A549 (cell line): Measurements from ENCODE around the gene NSUN3. TPM values are rescaled to one million over a fixed set of nuclear protein-coding genes. Genes with fewer than 3 reads are reported as not detected.
A peak's percentile ranks its signal among the peaks of the same experiment; 100 is the strongest.

Source experiments
- ATAC-seq, 2 experiments: fragments of 200-7000 bp in 1 of 2; fragments of >200 bp in 1 of 2; cut with Nextera tagmentation in 1 of 2; cut with Tn5 transposase in 1 of 2; 3 replicates each; pipeline versions ENCODE4 v1.8.0 to v1.9.1; 2018 to 2020; ENCODE audit warnings: mild to moderate bottlenecking in 1 of 2, moderate library complexity in 1 of 2
- CTCF ChIA-PET: fragments of 300-600 bp; sonication (Branson Sonifier 250); formaldehyde crosslinking; extraction: SDS; loops from one replicate; lab custom pipeline; 2021; ENCODE audit warnings: antibody characterized with exemption, inconsistent platforms; lab: Yijun Ruan, JAX
- POLR2A ChIA-PET: fragments of 350-600 bp; formaldehyde crosslinking; extraction: SDS; loops from one replicate; lab custom pipeline; 2021; ENCODE audit warnings: antibody characterized with exemption, inconsistent platforms; lab: Yijun Ruan, JAX
- DNase-seq, 2 experiments: peaks; one replicate each; pipeline versions ENCODE4 v3.0.0 to v3.0.0-alpha.2; 2011 to 2016; ENCODE audit warnings: low read depth in 1 of 2, low spot score in 1 of 2
- FAIRE-seq: peaks from 2 replicates; lab custom pipeline; 2011; peaks lifted over from hg19 to GRCh38; lab: Jason Lieb, UNC
- H3K27ac ChIP-seq, 2 experiments: fragments of >200 bp; sonication (Bioruptor Twin); formaldehyde crosslinking; 3 replicates each; pipeline ENCODE4 v1.5.1; 2016 to 2017
- H3K4me1 ChIP-seq: fragments of >200 bp; sonication (Bioruptor Twin); formaldehyde crosslinking; 3 replicates; pipeline ENCODE4 v1.6.1; 2016
- H3K4me2 ChIP-seq: fragments of >200 bp; sonication (Bioruptor Twin); formaldehyde crosslinking; 3 replicates; pipeline ENCODE4 v1.6.1; 2016
- H3K4me3 ChIP-seq: fragments of >200 bp; sonication (Bioruptor Twin); formaldehyde crosslinking; 3 replicates; pipeline ENCODE4 v1.5.1; 2016
- H3K9me3 ChIP-seq: fragments of >200 bp; sonication (Bioruptor Twin); formaldehyde crosslinking; 3 replicates; pipeline ENCODE4 v1.6.1; 2016
- BCL3 ChIP-seq: fragments of >200 bp; sonication (Bioruptor Twin); formaldehyde crosslinking; IDR thresholded peaks from 3 replicates; pipeline ENCODE4 v1.6.1; 2016
- CBX8 ChIP-seq: fragments of 200-600 bp; sonication (generic); IDR thresholded peaks from 2 replicates; pipeline ENCODE4 v1.6.1; 2016
- EHMT2 ChIP-seq: fragments of 200-600 bp; sonication (generic); IDR thresholded peaks from 2 replicates; pipeline ENCODE4 v1.6.1; 2016; ENCODE audit warnings: antibody characterized with exemption, low read depth, mild to moderate bottlenecking, moderate library complexity
- ELK1 ChIP-seq: fragments of 150-350 bp; IDR thresholded peaks from 2 replicates; pipeline ENCODE4 v1.6.1; 2014; ENCODE audit warnings: low read depth, mild to moderate bottlenecking, low read length
- FOSL2 ChIP-seq, 2 experiments: fragments of 450-650 bp in 1 of 2; fragments of >200 bp in 1 of 2; sonication (Bioruptor Twin) in 1 of 2; formaldehyde crosslinking; IDR thresholded peaks; 2 replicates each; pipeline versions ENCODE4 v1.5.0 to v1.6.1; 2016 to 2020; ENCODE audit warnings: mild to moderate bottlenecking in 1 of 2, moderate library complexity in 1 of 2
- FOXS1 ChIP-seq: fragments of 250-450 bp; sonication (Bioruptor Pico); IDR thresholded peaks from 2 replicates; pipeline ENCODE4 v1.5.0; 2020; ENCODE audit warnings: mild to moderate bottlenecking, moderate library complexity
- HDAC2 ChIP-seq: fragments of 200-600 bp; sonication (generic); IDR thresholded peaks from 2 replicates; pipeline ENCODE4 v1.6.1; 2016
- MAFK ChIP-seq: fragments of 450-650 bp; IDR thresholded peaks from 2 replicates; pipeline ENCODE4 v1.6.1; 2014; ENCODE audit not compliant: partially characterized antibody
- MAX ChIP-seq: IDR thresholded peaks from 2 replicates; pipeline ENCODE4 v1.6.1; 2012
- NPAS2 ChIP-seq: fragments of 250-450 bp; sonication (Bioruptor Pico); IDR thresholded peaks from 2 replicates; pipeline ENCODE4 v1.8.0; 2022; ENCODE audit warnings: mild to moderate bottlenecking, moderate library complexity, borderline replicate concordance
- NR3C1 ChIP-seq: fragments of >200 bp; sonication (Bioruptor Twin); formaldehyde crosslinking; IDR thresholded peaks from 3 replicates; pipeline ENCODE4 v1.6.1; 2017
- PBX3 ChIP-seq: IDR thresholded peaks from 2 replicates; pipeline ENCODE4 v1.6.1; 2012
- POLR2A ChIP-seq: IDR thresholded peaks from 2 replicates; pipeline ENCODE4 v1.6.1; 2012; ENCODE audit warnings: mild to moderate bottlenecking, low read length
- POLR2AphosphoS2 ChIP-seq: conservative IDR thresholded peaks from 2 replicates; pipeline ENCODE4 v1.6.1; 2012; ENCODE audit warnings: low read length, improper control_type of control experiment, inconsistent platforms
- RAD21 ChIP-seq, 2 experiments: fragments of >200 bp in 1 of 2; sonication (Bioruptor Twin) in 1 of 2; formaldehyde crosslinking in 1 of 2; IDR thresholded peaks in 1 of 2; conservative IDR thresholded peaks in 1 of 2; 2 replicates in 1 of 2; 3 replicates in 1 of 2; pipeline ENCODE4 v1.6.1; 2012 to 2018; ENCODE audit warnings: inconsistent platforms in 1 of 2
- RARB ChIP-seq: fragments of 250-450 bp; sonication (Bioruptor Pico); IDR thresholded peaks from 2 replicates; pipeline ENCODE4 v1.8.0; 2021; ENCODE audit warnings: mild to moderate bottlenecking, moderate library complexity
- RCOR1 ChIP-seq: fragments of 150-350 bp; IDR thresholded peaks from 2 replicates; pipeline ENCODE4 v1.6.1; 2014; ENCODE audit warnings: antibody characterized with exemption, low read length, low read depth
- RFX5 ChIP-seq: fragments of 450-650 bp; IDR thresholded peaks from 2 replicates; pipeline ENCODE4 v1.7.1; 2014; ENCODE audit warnings: antibody characterized with exemption, mild to moderate bottlenecking, moderate library complexity
- RNF2 ChIP-seq: fragments of 200-600 bp; sonication (generic); IDR thresholded peaks from 2 replicates; pipeline ENCODE4 v1.6.1; 2016; ENCODE audit warnings: low read depth, mild to moderate bottlenecking, antibody characterized with exemption, moderate library complexity, borderline replicate concordance
- SMC3 ChIP-seq: fragments of >200 bp; sonication (Bioruptor Twin); formaldehyde crosslinking; IDR thresholded peaks from 3 replicates; pipeline ENCODE4 v1.6.1; 2018; ENCODE audit warnings: inconsistent platforms
- SREBF2 ChIP-seq: fragments of 450-650 bp; IDR thresholded peaks from 2 replicates; pipeline ENCODE4 v1.6.1; 2014; ENCODE audit warnings: mild to moderate bottlenecking, moderate library complexity
- TP53 ChIP-seq: fragments of 250-450 bp; sonication (Bioruptor Pico); IDR thresholded peaks from 2 replicates; pipeline ENCODE4 v1.5.0; 2021; ENCODE audit warnings: mild to moderate bottlenecking, moderate library complexity
- USF2 ChIP-seq: fragments of 450-650 bp; IDR thresholded peaks from 2 replicates; pipeline ENCODE4 v1.6.1; 2014; ENCODE audit warnings: antibody characterized with exemption
- ZNF302 ChIP-seq: fragments of 250-450 bp; sonication (Bioruptor Pico); IDR thresholded peaks from 2 replicates; pipeline ENCODE4 v1.9.0; 2021; ENCODE audit warnings: inconsistent platforms, mild to moderate bottlenecking, moderate library complexity
- WGBS: methylation state at CpG from one replicate; pipeline ENCODE4 v1.1.6; 2017; ENCODE audit errors: missing lambda C conversion rate; 5-methylcytosine and 5-hydroxymethylcytosine counted together
- polyA plus RNA-seq, 4 experiments: library from polyadenylated mRNA; depleted of rRNA in 3 of 4; stranded (reverse); fragments of >200 nt; fragmentation: RNase III in 1 of 4; extraction: RNeasy Plus Mini Kit Qiagen cat#74134 plus additional on column Dnase treatment in 1 of 4; gene quantifications; 2 replicates in 3 of 4; 3 replicates in 1 of 4; pipeline ENCODE4 v1.2.3, GENCODE V29; 2011 to 2017

NSUN3 gene
- polyA plus RNA-seq, 2 of the 4 experiments (the other 2 are of a cell fraction) = 8.6 to 13.5 TPM

- ATAC-seq (peak; percentile 67 to 86; a peak in 5 of 6 replicates), DNase-seq (peak; percentile 33 to 75), FAIRE-seq (peak; percentile 7)
- POLR2A ChIA-PET = no interaction called here
- CTCF ChIA-PET = no interaction called here
- Histone ChIP-seq H3K27ac (no peak overlapping the region), H3K9me3 (no peaks in the 10 kb centered on the region), H3K4me2 (no peak overlapping the region), H3K4me1 (peaks cover 14% of the 10 kb centered on the region; the same call in 2 of the 3 replicates), H3K4me3 (no peak overlapping the region)
- 17% methylated on average over 3 of the region's 3 CpGs for WGBS
- no peak for TF ChIP-seq NPAS2
- no peak for TF ChIP-seq PBX3
- TF ChIP-seq FOSL2 (IDR thresholded peaks at IDR 0.05) = no peak
- peak; percentile 71; the same call in 1 of the 2 replicates for TF ChIP-seq FOSL2 (CRISPR knock-in tag; IDR thresholded peaks at IDR 0.05)
- no peak for TF ChIP-seq RFX5
- peak; percentile 72 for TF ChIP-seq USF2
- no peak for TF ChIP-seq RNF2
- no peak for TF ChIP-seq POLR2A
- no peak for TF ChIP-seq RARB (CRISPR knock-in tag)
- no peak for TF ChIP-seq CBX8
Observed at GRCh38 chr3:94162700-94163099, 99.8 kb downstream of the NSUN3 start.

- no peak overlapping the region for H3K4me3 ChIP-seq
- ATAC-seq (no peak), DNase-seq (no peak), FAIRE-seq (no peak)
- TF ChIP-seq NR3C1 = no peak
- TF ChIP-seq MAX = no peak
- no peak for TF ChIP-seq EHMT2
- TF ChIP-seq RAD21 (conservative IDR thresholded peaks at IDR 0.05 in 1 of 2, IDR thresholded peaks at IDR 0.05 in 1 of 2) = no peak
- no peak for TF ChIP-seq BCL3
- no peak overlapping the region for H3K4me2 ChIP-seq
- ChIA-PET CTCF (no interaction called here), POLR2A (no interaction called here)
- WGBS = 20% methylated on average over 2 of the region's 2 CpGs
- peaks cover 3% of the 10 kb centered on the region; the same call in 1 of the 3 replicates for H3K4me1 ChIP-seq
- no peaks in the 10 kb centered on the region for H3K9me3 ChIP-seq
- no peak overlapping the region for H3K27ac ChIP-seq
Observed at GRCh38 chr3:94167346-94167745, 104.5 kb downstream of the NSUN3 start.

- Histone ChIP-seq H3K4me3 (no peak overlapping the region), H3K27ac (no peak overlapping the region), H3K9me3 (no peaks in the 10 kb centered on the region), H3K4me1 (peaks cover under 1% of the 10 kb centered on the region; the same call in 1 of the 3 replicates), H3K4me2 (no peak overlapping the region)
- TF ChIP-seq POLR2A = no peak
- TF ChIP-seq SREBF2 = no peak
- TF ChIP-seq MAFK = no peak
- no peak for TF ChIP-seq ELK1
- TF ChIP-seq HDAC2 = no peak
- no peak for TF ChIP-seq ZNF302 (CRISPR knock-in tag)
- TF ChIP-seq FOXS1 (CRISPR knock-in tag) = no peak
- TF ChIP-seq PBX3 = no peak
- no peak for TF ChIP-seq MAX
- TF ChIP-seq TP53 (CRISPR knock-in tag) = no peak
- no peak for TF ChIP-seq SMC3
- TF ChIP-seq POLR2AphosphoS2 = no peak
- no peak for TF ChIP-seq RCOR1
- DNase-seq (no peak), ATAC-seq (no peak), FAIRE-seq (no peak)
- WGBS = 42% methylated on average over 6 of the region's 6 CpGs
- CTCF ChIA-PET = no interaction called here
- POLR2A ChIA-PET = no interaction called here
Observed at GRCh38 chr3:94167796-94168195, 104.9 kb downstream of the NSUN3 start.
